ENCODE measurements around the gene DISP1.

Gene DISP1

GRCh38 chr1:222792744-222793143 lies 22.1 kb upstream of the DISP1 start:
- TF ChIP-seq CTCF (IDR thresholded peaks at IDR 0.05; ENCODE audit: insufficient read depth, low read depth, low read length, missing control alignments), result peak; percentile 47
- H3K4me3 ChIP-seq (ENCODE audit: low read length), result no peak overlapping the region
- DNase-seq (ENCODE audit: low read depth), result peak; percentile 28

GRCh38 chr1:222794656-222795474 lies 20.0 kb upstream of the DISP1 start:
- DNase-seq (ENCODE audit: low read depth), result peak; percentile 18

GRCh38 chr1:222798116-222798515 lies 16.7 kb upstream of the DISP1 start:
- no peak overlapping the region for H3K4me3 ChIP-seq (ENCODE audit: low read length)
- no peak for TF ChIP-seq CTCF (IDR thresholded peaks at IDR 0.05; ENCODE audit: insufficient read depth, low read depth, low read length, missing control alignments)
- DNase-seq (ENCODE audit: low read depth), result peak; percentile 69

More at GRCh38 chr1:222794656-222795474, 20.0 kb upstream of the DISP1 start:
- TF ChIP-seq CTCF (IDR thresholded peaks at IDR 0.05; ENCODE audit: insufficient read depth, low read depth, low read length, missing control alignments), result peak; percentile 2
- H3K4me3 ChIP-seq (ENCODE audit: low read length), result no peak overlapping the region

- no peak for DNase-seq (ENCODE audit: low read depth)
- H3K4me3 ChIP-seq (ENCODE audit: low read length), result no peak overlapping the region
- TF ChIP-seq CTCF (IDR thresholded peaks at IDR 0.05; ENCODE audit: insufficient read depth, low read depth, low read length, missing control alignments), result no peak
Measured at GRCh38 chr1:222798975-222799374, 15.9 kb upstream of the DISP1 start.

GRCh38 chr1:222801067-222801466 lies 13.8 kb upstream of the DISP1 start:
- no peak for TF ChIP-seq CTCF (IDR thresholded peaks at IDR 0.05; ENCODE audit: insufficient read depth, low read depth, low read length, missing control alignments)
- DNase-seq (ENCODE audit: low read depth), result no peak
- no peak overlapping the region for H3K4me3 ChIP-seq (ENCODE audit: low read length)

GRCh38 chr1:222811671-222812070 lies 3.2 kb upstream of the DISP1 start:
- TF ChIP-seq CTCF (IDR thresholded peaks at IDR 0.05; ENCODE audit: insufficient read depth, low read depth, low read length, missing control alignments), result no peak
- no peak overlapping the region for H3K4me3 ChIP-seq (ENCODE audit: low read length)
- no peak for DNase-seq (ENCODE audit: low read depth)
